K562 (cell line): ENCODE data around the gene TOR1AIP1. TPM values are rescaled to one million over a fixed set of nuclear protein-coding genes. Genes with fewer than 3 reads are reported as not detected.

Source experiments
- CBX1 ChIP-seq: sonication (generic); IDR thresholded peaks from 2 replicates; pipeline ENCODE4 v1.6.1; 2016; ENCODE audit warnings: antibody characterized with exemption, low read depth, mild to moderate bottlenecking
- CREB1 ChIP-seq, 2 experiments: sonication (generic) in 1 of 2; formaldehyde crosslinking in 1 of 2; IDR thresholded peaks; 2 replicates each; pipeline versions ENCODE4 v1.6.1 to v1.8.0; 2012 to 2022; ENCODE audit warnings: inconsistent platforms in 1 of 2, mild to moderate bottlenecking in 1 of 2, missing genetic modification reagents in 1 of 2, moderate library complexity in 1 of 2
- DNMT1 ChIP-seq: fragments of 450-650 bp; IDR thresholded peaks from 2 replicates; pipeline ENCODE4 v1.6.1; 2016; ENCODE audit warnings: antibody characterized with exemption, mild to moderate bottlenecking
- FOXA3 ChIP-seq, 2 experiments: fragments of 450-650 bp in 1 of 2; sonication (generic) in 1 of 2; formaldehyde crosslinking; IDR thresholded peaks in 1 of 2; conservative IDR thresholded peaks in 1 of 2; 2 replicates each; pipeline versions ENCODE4 v1.4.0 to v1.8.0; 2020 to 2022; ENCODE audit warnings: mild to moderate bottlenecking in 2 of 2, missing genetic modification reagents in 1 of 2
- JUN ChIP-seq, 2 experiments: sonication (generic) in 1 of 2; formaldehyde crosslinking in 1 of 2; IDR thresholded peaks; 2 replicates each; pipeline versions ENCODE4 v1.6.1 to v1.8.0; 2012 to 2022; ENCODE audit warnings: borderline replicate concordance in 2 of 2, mild to moderate bottlenecking in 2 of 2, improper control_type of control experiment in 1 of 2, low read depth in 1 of 2, low read length in 1 of 2, missing genetic modification reagents in 1 of 2
- KLF10 ChIP-seq: fragments of 250-450 bp; sonication (Bioruptor Pico); IDR thresholded peaks from 2 replicates; pipeline ENCODE4 v1.6.1; 2021; ENCODE audit warnings: matching md5 sums
- KLF6 ChIP-seq: fragments of 250-450 bp; sonication (Bioruptor Pico); IDR thresholded peaks from 2 replicates; pipeline ENCODE4 v1.4.0; 2020; ENCODE audit warnings: mild to moderate bottlenecking, moderate library complexity, borderline replicate concordance
- RBM39 ChIP-seq: fragments of 200-400 bp; formaldehyde crosslinking; optimal IDR thresholded peaks from 2 replicates; pipeline ENCODE3; 2018; ENCODE audit warnings: low read depth, low read length
- RERE ChIP-seq: sonication (generic); formaldehyde crosslinking; IDR thresholded peaks from 2 replicates; pipeline ENCODE4 v1.8.0; 2023; ENCODE audit warnings: missing genetic modification reagents, mild to moderate bottlenecking, borderline replicate concordance
- SMAD2 ChIP-seq: fragments of 150-350 bp; IDR thresholded peaks from 2 replicates; pipeline ENCODE4 v1.6.1; 2014; ENCODE audit warnings: low read depth, mild to moderate bottlenecking, low read length
- TEAD1 ChIP-seq, 2 experiments: fragments of 450-650 bp in 1 of 2; sonication (generic) in 1 of 2; formaldehyde crosslinking; IDR thresholded peaks; 2 replicates each; pipeline versions ENCODE4 v1.4.0 to v1.8.0; 2020 to 2022; ENCODE audit warnings: mild to moderate bottlenecking in 2 of 2, missing genetic modification reagents in 1 of 2
- XRCC4 ChIP-seq: IDR thresholded peaks from one replicate; pipeline ENCODE4 v1.6.1; 2011; ENCODE audit not compliant: insufficient read depth, insufficient read length; ENCODE audit errors: extremely low read depth
- ZNF12 ChIP-seq: sonication (generic); formaldehyde crosslinking; IDR thresholded peaks from 2 replicates; pipeline ENCODE4 v1.4.0; 2020; ENCODE audit warnings: mild to moderate bottlenecking, missing genetic modification reagents
- ZNF239 ChIP-seq: fragments of 250-450 bp; sonication (Bioruptor Pico); IDR thresholded peaks from 2 replicates; pipeline ENCODE4 v1.4.0; 2020; ENCODE audit warnings: mild to moderate bottlenecking
- ZNF830 ChIP-seq: fragments of 250-450 bp; sonication (Bioruptor Pico); IDR thresholded peaks from 2 replicates; pipeline ENCODE4 v1.5.0; 2021; ENCODE audit warnings: mild to moderate bottlenecking
- polyA plus RNA-seq, 8 experiments: library from polyadenylated mRNA; depleted of rRNA in 4 of 8; stranded (reverse) in 5 of 8; unstranded in 3 of 8; fragments of >200 nt; fragmentation: Nextera tagmentation in 2 of 8; fragmentation: Illumina TruSeq in 1 of 8; extraction: Ambion mirVana in 2 of 8; extraction: Trizol in 1 of 8; gene quantifications; 2 replicates each; pipeline versions ENCODE4 v1.2.1 to v1.2.3, GENCODE V29; 2011 to 2014; ENCODE audit warnings: inconsistent platforms in 1 of 8, missing spikeins in 1 of 8
- total RNA-seq, 7 experiments: library from RNA; depleted of rRNA in 6 of 7; stranded (reverse); fragments of >200 nt in 6 of 7; fragmentation: Illumina TruSeq in 2 of 7; extraction: Trizol in 2 of 7; gene quantifications; 2 replicates each; pipeline versions ENCODE4 v1.2.1 to v1.2.3, GENCODE V29; 2011 to 2021; ENCODE audit warnings: low replicate concordance in 1 of 7
- TF ChIP-seq, protein P1 (sequence below), 3 experiments: fragments of 200-800 bp in 1 of 3; sonication (Bioruptor generic) in 1 of 3; sonication (generic) in 1 of 3; formaldehyde crosslinking in 1 of 3; IDR thresholded peaks; 2 replicates each; pipeline versions ENCODE4 v1.6.1 to v1.8.0; 2016 to 2022; ENCODE audit warnings: mild to moderate bottlenecking in 2 of 3, missing compliant biosample characterization in 2 of 3, missing genetic modification characterization in 2 of 3, missing genetic modification reagents in 1 of 3

TOR1AIP1 gene
- total and polyA plus RNA-seq, 9 of the 15 experiments (the other 6 are each of a cell fraction or from before 2014, with no cell fraction given) = 18.1 to 46.9 (median 35.5) TPM

GRCh38 chr1:179883040-179883744 is 1.1 kb downstream of the TOR1AIP1 start (continued):
- TF ChIP-seq, protein P1, sequence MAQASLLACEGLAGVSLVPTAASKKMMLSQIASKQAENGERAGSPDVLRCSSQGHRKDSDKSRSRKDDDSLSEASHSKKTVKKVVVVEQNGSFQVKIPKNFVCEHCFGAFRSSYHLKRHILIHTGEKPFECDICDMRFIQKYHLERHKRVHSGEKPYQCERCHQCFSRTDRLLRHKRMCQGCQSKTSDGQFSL (CRISPR knock-in tag; IDR thresholded peaks at IDR 0.05) = no peak
- TF ChIP-seq, protein P1 (tag; IDR thresholded peaks at IDR 0.05) = no peak
- TF ChIP-seq RBM39 = peak; percentile 71
- 0 out of 2 replicates have a peak, but pooled peaks have one; percentile 63 for TF ChIP-seq ZNF12 (CRISPR knock-in tag)
- no peak for TF ChIP-seq FOXA3 (CRISPR knock-in tag; conservative IDR thresholded peaks at IDR 0.05 in 1 of 2, IDR thresholded peaks at IDR 0.05 in 1 of 2)
- TF ChIP-seq SMAD2 = no peak
- no peak for TF ChIP-seq KLF6 (CRISPR knock-in tag)
- TF ChIP-seq CREB1 (IDR thresholded peaks at IDR 0.05) = no peak
- no peak for TF ChIP-seq CREB1 (CRISPR knock-in tag; IDR thresholded peaks at IDR 0.05)
- 0 out of 2 replicates have a peak, but pooled peaks have one; percentile 3 for TF ChIP-seq JUN (IDR thresholded peaks at IDR 0.05; ENCODE audit: borderline replicate concordance, low read depth, low read length)
- 0 out of 2 replicates have a peak, but pooled peaks have one; percentile 10 for TF ChIP-seq JUN (CRISPR knock-in tag; IDR thresholded peaks at IDR 0.05; ENCODE audit: borderline replicate concordance)
- no peak for TF ChIP-seq ZNF239 (CRISPR knock-in tag)
- no peak for TF ChIP-seq DNMT1
- no peak for TF ChIP-seq KLF10 (CRISPR knock-in tag)
- TF ChIP-seq RERE (CRISPR knock-in tag) = 0 out of 2 replicates have a peak, but pooled peaks have one; percentile 68
- TF ChIP-seq CBX1 = no peak
- no peak for TF ChIP-seq XRCC4
- TF ChIP-seq ZNF830 (CRISPR knock-in tag) = no peak
- TF ChIP-seq TEAD1 (CRISPR knock-in tag; IDR thresholded peaks at IDR 0.05) = no peak
- TF ChIP-seq, all 486 proteins: peak for 20
